ENCODE data around the gene HSPG2. TPM values are rescaled to one million over a fixed set of nuclear protein-coding genes. Genes with fewer than 3 reads are reported as not detected.

HSPG2 gene
- total and polyA plus RNA-seq, 2 of the 8 experiments (the other 6 are each of a cell fraction or from before 2014, with no cell fraction given), result 17.8 to 111 TPM

DNA sequence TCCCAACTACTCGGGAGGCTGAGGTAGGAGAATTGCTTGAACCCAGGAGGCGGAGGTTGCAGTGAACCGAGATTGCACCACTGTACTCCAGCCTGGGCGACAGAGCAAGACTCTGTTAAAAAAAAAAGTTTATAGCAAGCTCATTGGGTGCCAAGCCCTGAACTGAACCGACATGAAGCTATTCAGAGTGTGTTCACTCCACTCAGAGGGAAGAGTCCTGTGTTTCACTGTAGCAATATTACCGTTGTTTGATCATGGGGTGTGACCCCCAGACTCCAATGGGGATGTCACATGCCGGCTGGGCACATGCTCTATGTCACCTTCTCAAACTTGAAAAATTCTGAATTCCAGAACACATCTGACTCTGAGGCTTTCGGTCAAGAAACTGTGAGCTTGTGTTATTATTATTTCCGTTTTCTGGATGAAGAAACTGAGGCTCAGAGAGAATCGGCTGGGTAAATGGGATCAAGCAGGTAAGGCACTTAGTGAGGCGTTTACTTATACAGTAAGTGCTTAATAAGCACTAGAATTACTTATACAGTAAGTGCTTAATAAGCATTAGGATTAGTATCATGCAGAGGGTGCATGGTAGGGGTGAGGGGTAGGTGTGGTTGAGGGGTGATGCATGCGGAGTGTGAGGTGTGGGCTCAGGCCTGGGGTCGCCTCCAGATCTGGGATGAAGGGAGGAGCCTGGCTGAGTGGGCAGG is 36.2 kb downstream of the HSPG2 start:
- H2BK15ac ChIP-seq (ENCODE audit: low read length), result no peak overlapping the region
- peaks cover 2% of the 10 kb centered on the region for H3K23me2 ChIP-seq (ENCODE audit: low read depth, low read length)
- DNase-seq (ENCODE audit: low read depth in 1 of 2, low spot score in 2 of 2) (no peak), FAIRE-seq (no peak)
- no peak overlapping the region for H2BK20ac ChIP-seq (ENCODE audit: low read length)
- H3K4me3 ChIP-seq (ENCODE audit: extremely low read depth in 1 of 4, insufficient read depth in 2 of 4, low read depth in 3 of 4, low read length in 4 of 4), result no peak overlapping the region
- no peak overlapping the region for H2AFZ ChIP-seq (ENCODE audit: low read length)
- no peaks in the 10 kb centered on the region; a peak in 2 of 4 replicates for H3K79me2 ChIP-seq (ENCODE audit: control insufficient read depth in 1 of 2, insufficient read depth in 2 of 2, low read length in 2 of 2)
- no peak overlapping the region for H3K56ac ChIP-seq (replicated peaks; ENCODE audit: insufficient read length, low read depth, low read length)
- no peak overlapping the region for H3K23ac ChIP-seq (ENCODE audit: insufficient read length)
- no peak overlapping the region for H4K5ac ChIP-seq (ENCODE audit: insufficient read length, low read depth, low read length)
- H3K4ac ChIP-seq (replicated peaks; ENCODE audit: insufficient read length, low read depth, low read length), result no peak overlapping the region
- H3K9me3 ChIP-seq (ENCODE audit: insufficient read depth in 2 of 2, low read depth in 1 of 2, low read length in 1 of 2), result no peaks in the 10 kb centered on the region
- no peak overlapping the region for H3K4me2 ChIP-seq (ENCODE audit: insufficient read depth in 1 of 2, low read depth in 2 of 2, low read length in 2 of 2)
- H2AK5ac ChIP-seq (ENCODE audit: low read depth, low read length), result no peak overlapping the region
- ChIA-PET POLR2A (ENCODE audit: partially characterized antibody) (interaction anchor here (0.7 to 1.4 kb wide), 3 partner anchors 14 to 49 kb away, joined by 3 to 5 read pairs (median 3); no protein-coding TSS in a partner anchor), CTCF (ENCODE audit: partially characterized antibody) (interaction anchor here (0.6 to 1.7 kb wide), 7 partner anchors 15 to 453 kb away, joined by 3 to 5 read pairs (median 4); no protein-coding TSS in a partner anchor)
- no peak overlapping the region for H2BK12ac ChIP-seq (ENCODE audit: low read depth, low read length)
- no peak overlapping the region for H3K18ac ChIP-seq (ENCODE audit: extremely low read depth, low read length)
- no peak overlapping the region for H4K91ac ChIP-seq (replicated peaks; ENCODE audit: insufficient read length, low read length)
- no peak overlapping the region for H3K9ac ChIP-seq (replicated peaks in 1 of 4; ENCODE audit: extremely low read depth in 1 of 4, low read depth in 3 of 4, low read length in 3 of 4)
- peaks cover 3 to 10% of the 10 kb centered on the region in 2 experiments for H4K20me1 ChIP-seq (replicated peaks in 1 of 2; ENCODE audit: control insufficient read depth in 1 of 2, insufficient read depth in 2 of 2, low read length in 2 of 2)
- WGBS, 2 experiments (ENCODE audit: extremely low coverage in 1 of 2, insufficient coverage in 1 of 2, insufficient read length in 1 of 2, insufficient replicate concordance in 2 of 2, low coverage in 1 of 2, low lambda C conversion rate in 2 of 2, missing lambda C conversion rate in 1 of 2), result 95% methylated on average over 13 of the region's 13 CpGs; no CpG with 5 or more reads in 1 of the 2 experiments
- no peaks in the 10 kb centered on the region; the same call in 1 of the 2 replicates for H3K79me1 ChIP-seq (ENCODE audit: low read depth, low read length)
- H3K14ac ChIP-seq (ENCODE audit: insufficient read length), result no peak overlapping the region
- no peak overlapping the region for H2BK5ac ChIP-seq (ENCODE audit: low read depth, low read length)
- H2BK120ac ChIP-seq (replicated peaks; ENCODE audit: low read depth, low read length), result no peak overlapping the region
- no peaks in the 10 kb centered on the region for H3K27me3 ChIP-seq (replicated peaks in 1 of 4; ENCODE audit: control insufficient read depth in 3 of 4, extremely low read depth in 1 of 4, insufficient read depth in 3 of 4, low read length in 3 of 4)
- no peak overlapping the region for H4K8ac ChIP-seq (ENCODE audit: extremely low read depth, insufficient read depth, low read length)
- H3K4me1 ChIP-seq (replicated peaks in 1 of 4; ENCODE audit: control insufficient read depth in 3 of 4, insufficient read depth in 4 of 4, low read length in 3 of 4), result peaks cover 0 to 14% (median 7%) of the 10 kb centered on the region in 4 experiments; a peak in 3 of 7 replicates
- H3K36me3 ChIP-seq (ENCODE audit: control insufficient read depth in 2 of 4, insufficient read depth in 4 of 4, low read length in 3 of 4), result peaks cover 0 to 3% (median 1%) of the 10 kb centered on the region in 4 experiments; a peak in 5 of 8 replicates
- H3K27ac ChIP-seq (ENCODE audit: low read depth, low read length), result no peak overlapping the region
- TF ChIP-seq EGR1 (IDR thresholded peaks at IDR 0.05; ENCODE audit: borderline replicate concordance, low read depth, low read length) (no peak), POU5F1 (IDR thresholded peaks at IDR 0.05; ENCODE audit: low read depth, low read length) (no peak), MAFK (IDR thresholded peaks at IDR 0.05; ENCODE audit: low read depth, low read length) (no peak), SIN3A (conservative IDR thresholded peaks at IDR 0.05 in 1 of 2, IDR thresholded peaks at IDR 0.05 in 1 of 2; ENCODE audit: low read depth in 1 of 2, low read length in 2 of 2) (no peak), KDM5A (IDR thresholded peaks at IDR 0.05; ENCODE audit: low read length) (no peak), SP4 (IDR thresholded peaks at IDR 0.05; ENCODE audit: low read length) (no peak), POLR2A (IDR thresholded peaks at IDR 0.05; ENCODE audit: control extremely low read depth in 1 of 2, low read depth in 2 of 2, low read length in 2 of 2) (no peak), SUZ12 (IDR thresholded peaks at IDR 0.05; ENCODE audit: low read length) (no peak), FOSL1 (IDR thresholded peaks at IDR 0.05; ENCODE audit: insufficient read depth, low read depth, low read length) (no peak)
- TF ChIP-seq, protein P1, sequence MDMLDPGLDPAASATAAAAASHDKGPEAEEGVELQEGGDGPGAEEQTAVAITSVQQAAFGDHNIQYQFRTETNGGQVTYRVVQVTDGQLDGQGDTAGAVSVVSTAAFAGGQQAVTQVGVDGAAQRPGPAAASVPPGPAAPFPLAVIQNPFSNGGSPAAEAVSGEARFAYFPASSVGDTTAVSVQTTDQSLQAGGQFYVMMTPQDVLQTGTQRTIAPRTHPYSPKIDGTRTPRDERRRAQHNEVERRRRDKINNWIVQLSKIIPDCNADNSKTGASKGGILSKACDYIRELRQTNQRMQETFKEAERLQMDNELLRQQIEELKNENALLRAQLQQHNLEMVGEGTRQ (IDR thresholded peaks at IDR 0.05; ENCODE audit: low read length), result no peak
- TF ChIP-seq, protein P2, sequence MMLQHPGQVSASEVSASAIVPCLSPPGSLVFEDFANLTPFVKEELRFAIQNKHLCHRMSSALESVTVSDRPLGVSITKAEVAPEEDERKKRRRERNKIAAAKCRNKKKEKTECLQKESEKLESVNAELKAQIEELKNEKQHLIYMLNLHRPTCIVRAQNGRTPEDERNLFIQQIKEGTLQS (IDR thresholded peaks at IDR 0.05; ENCODE audit: insufficient read depth, low read depth, low read length), result no peak
